ENCODE data around the gene IQGAP1. TPM values are rescaled to one million over a fixed set of nuclear protein-coding genes. Genes with fewer than 3 reads are reported as not detected.

The IQGAP1 gene
- total RNA-seq, 1 donor from 2014 or later: 44.8 TPM

GRCh38 chr15:90365414-90366055, 22.5 kb upstream of the IQGAP1 start:
- no peak for FAIRE-seq

GRCh38 chr15:90367576-90367975, 20.5 kb upstream of the IQGAP1 start:
- no peak for FAIRE-seq
- no peak for DNase-seq (ENCODE audit: low spot score in 2 of 2)

More at GRCh38 chr15:90365414-90366055, 22.5 kb upstream of the IQGAP1 start:
- DNase-seq (ENCODE audit: low spot score in 2 of 2): no peak

GRCh38 chr15:90375071-90375470, 13.0 kb upstream of the IQGAP1 start:
- FAIRE-seq (no peak), DNase-seq (ENCODE audit: low spot score in 2 of 2) (no peak)

- FAIRE-seq (no peak), DNase-seq (ENCODE audit: low spot score in 2 of 2) (no peak)
Observed at GRCh38 chr15:90376789-90377188, 11.3 kb upstream of the IQGAP1 start.

GRCh38 chr15:90379263-90379662, 8.8 kb upstream of the IQGAP1 start:
- FAIRE-seq (no peak), DNase-seq (ENCODE audit: low spot score in 2 of 2) (no peak)

GRCh38 chr15:90381515-90381914, 6.5 kb upstream of the IQGAP1 start:
- FAIRE-seq: no peak
- no peak for DNase-seq (ENCODE audit: low spot score in 2 of 2)

- no peak for FAIRE-seq
- no peak for DNase-seq (ENCODE audit: low spot score in 2 of 2)
Observed at GRCh38 chr15:90382320-90382719, 5.7 kb upstream of the IQGAP1 start.

- DNase-seq (ENCODE audit: low spot score in 2 of 2): no peak
- no peak for FAIRE-seq
Observed at GRCh38 chr15:90386221-90386620, 1.8 kb upstream of the IQGAP1 start.

GRCh38 chr15:90388462-90389380, 679 bp downstream of the IQGAP1 start:
- peak; percentile 28 to 49 for DNase-seq (ENCODE audit: low spot score in 2 of 2)

GRCh38 chr15:90389513-90389912, 1.5 kb downstream of the IQGAP1 start:
- DNase-seq (ENCODE audit: low spot score in 2 of 2) (no peak), FAIRE-seq (no peak)

More at GRCh38 chr15:90388462-90389380, 679 bp downstream of the IQGAP1 start:
- FAIRE-seq: no peak

GRCh38 chr15:90393040-90393439, 5.0 kb downstream of the IQGAP1 start:
- DNase-seq (ENCODE audit: low spot score in 2 of 2): no peak
- FAIRE-seq: no peak

GRCh38 chr15:90394074-90394473, 6.0 kb downstream of the IQGAP1 start:
- DNase-seq (ENCODE audit: low spot score in 2 of 2) (no peak), FAIRE-seq (no peak)

GRCh38 chr15:90394748-90395442, 6.9 kb downstream of the IQGAP1 start:
- no peak for DNase-seq (ENCODE audit: low spot score in 2 of 2)
- no peak for FAIRE-seq

- DNase-seq (ENCODE audit: low spot score in 2 of 2) (no peak), FAIRE-seq (no peak)
Observed at GRCh38 chr15:90396321-90396720, 8.3 kb downstream of the IQGAP1 start.

- FAIRE-seq: no peak
- DNase-seq (ENCODE audit: low spot score in 2 of 2): no peak
Observed at GRCh38 chr15:90400005-90400758, 12.1 kb downstream of the IQGAP1 start.

- FAIRE-seq (no peak), DNase-seq (ENCODE audit: low spot score in 2 of 2) (peak in 1 of 2 donors; percentile 50)
Observed at GRCh38 chr15:90400759-90401314, 12.8 kb downstream of the IQGAP1 start.

- DNase-seq (ENCODE audit: low spot score in 2 of 2) (no peak), FAIRE-seq (no peak)
Observed at GRCh38 chr15:90401495-90401894, 13.5 kb downstream of the IQGAP1 start.

GRCh38 chr15:90402223-90402622, 14.2 kb downstream of the IQGAP1 start:
- FAIRE-seq (no peak), DNase-seq (ENCODE audit: low spot score in 2 of 2) (no peak)

- no peak for DNase-seq (ENCODE audit: low spot score in 2 of 2)
- FAIRE-seq: no peak
Observed at GRCh38 chr15:90402767-90403166, 14.7 kb downstream of the IQGAP1 start.

- no peak for DNase-seq (ENCODE audit: low spot score in 2 of 2)
- FAIRE-seq: no peak
Observed at GRCh38 chr15:90405055-90405607, 17.1 kb downstream of the IQGAP1 start.

Data from frontal cortex (tissue), 4 donors.